ENCODE data around the gene BNC2. TPM values are rescaled to one million over a fixed set of nuclear protein-coding genes. Genes with fewer than 3 reads are reported as not detected.

BNC2 gene
- total RNA-seq, 1 experiment from 2014 or later = 0.20 TPM

- Histone ChIP-seq H3K9me3 (no peaks in the 10 kb centered on the region), H3K36me3 (ENCODE audit: control insufficient read depth, insufficient read depth, low read length) (no peaks in the 10 kb centered on the region), H3K27me3 (replicated peaks; ENCODE audit: control insufficient read depth, insufficient read depth, low read length) (no peaks in the 10 kb centered on the region), H3K4me1 (no peaks in the 10 kb centered on the region), H3K4me3 (ENCODE audit: low read depth, low read length) (no peak overlapping the region)
- TF ChIP-seq, protein P1, sequence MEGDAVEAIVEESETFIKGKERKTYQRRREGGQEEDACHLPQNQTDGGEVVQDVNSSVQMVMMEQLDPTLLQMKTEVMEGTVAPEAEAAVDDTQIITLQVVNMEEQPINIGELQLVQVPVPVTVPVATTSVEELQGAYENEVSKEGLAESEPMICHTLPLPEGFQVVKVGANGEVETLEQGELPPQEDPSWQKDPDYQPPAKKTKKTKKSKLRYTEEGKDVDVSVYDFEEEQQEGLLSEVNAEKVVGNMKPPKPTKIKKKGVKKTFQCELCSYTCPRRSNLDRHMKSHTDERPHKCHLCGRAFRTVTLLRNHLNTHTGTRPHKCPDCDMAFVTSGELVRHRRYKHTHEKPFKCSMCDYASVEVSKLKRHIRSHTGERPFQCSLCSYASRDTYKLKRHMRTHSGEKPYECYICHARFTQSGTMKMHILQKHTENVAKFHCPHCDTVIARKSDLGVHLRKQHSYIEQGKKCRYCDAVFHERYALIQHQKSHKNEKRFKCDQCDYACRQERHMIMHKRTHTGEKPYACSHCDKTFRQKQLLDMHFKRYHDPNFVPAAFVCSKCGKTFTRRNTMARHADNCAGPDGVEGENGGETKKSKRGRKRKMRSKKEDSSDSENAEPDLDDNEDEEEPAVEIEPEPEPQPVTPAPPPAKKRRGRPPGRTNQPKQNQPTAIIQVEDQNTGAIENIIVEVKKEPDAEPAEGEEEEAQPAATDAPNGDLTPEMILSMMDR (IDR thresholded peaks at IDR 0.05; ENCODE audit: insufficient read depth in 1 of 2, low read depth in 1 of 2, low read length in 1 of 2, severe bottlenecking in 1 of 2, unreplicated experiment in 1 of 2) = no peak
- no peaks in the 10 kb centered on the region for H3K4me1 Mint-ChIP-seq (ENCODE audit: low read depth, unreplicated experiment)
- H3K9me3 Mint-ChIP-seq (ENCODE audit: unreplicated experiment) = no peaks in the 10 kb centered on the region
- no peak for DNase-seq
- ChIA-PET POLR2A (no interaction called here), CTCF (no interaction called here)
- H3K27ac Mint-ChIP-seq (ENCODE audit: unreplicated experiment) = no peak overlapping the region
- no peaks in the 10 kb centered on the region for H3K36me3 Mint-ChIP-seq (ENCODE audit: insufficient read depth, unreplicated experiment)
- BruUV-seq (replicated peaks) = no TSS peak
- H3K27me3 Mint-ChIP-seq (ENCODE audit: insufficient read depth, unreplicated experiment) = peaks cover 6% of the 10 kb centered on the region
- H3K4me3 Mint-ChIP-seq (ENCODE audit: unreplicated experiment) = no peak overlapping the region
- intact Hi-C loops (cut with micrococcal nuclease; ENCODE audit: unreplicated experiment) = no loop called here
These were observed 242.1 kb downstream of the BNC2 start for GRCh38 chr9:16628413-16628812.

- Mint-ChIP-seq H3K27me3 (ENCODE audit: insufficient read depth, unreplicated experiment) (peaks cover 9% of the 10 kb centered on the region), H3K36me3 (ENCODE audit: insufficient read depth, unreplicated experiment) (no peaks in the 10 kb centered on the region), H3K9me3 (ENCODE audit: unreplicated experiment) (no peaks in the 10 kb centered on the region), H3K4me1 (ENCODE audit: low read depth, unreplicated experiment) (no peaks in the 10 kb centered on the region), H3K27ac (ENCODE audit: unreplicated experiment) (no peak overlapping the region), H3K4me3 (ENCODE audit: unreplicated experiment) (no peak overlapping the region)
- ChIA-PET CTCF (no interaction called here), POLR2A (no interaction called here)
- no peaks in the 10 kb centered on the region for H3K9me3 ChIP-seq
- intact Hi-C loops (cut with micrococcal nuclease; ENCODE audit: unreplicated experiment) = no loop called here
- no peak for DNase-seq
- no peaks in the 10 kb centered on the region for H3K36me3 ChIP-seq (ENCODE audit: control insufficient read depth, insufficient read depth, low read length)
- no peaks in the 10 kb centered on the region for H3K27me3 ChIP-seq (replicated peaks; ENCODE audit: control insufficient read depth, insufficient read depth, low read length)
- TF ChIP-seq, protein P1 (IDR thresholded peaks at IDR 0.05; ENCODE audit: insufficient read depth in 1 of 2, low read depth in 1 of 2, low read length in 1 of 2, severe bottlenecking in 1 of 2, unreplicated experiment in 1 of 2) = no peak
- H3K4me3 ChIP-seq (ENCODE audit: low read depth, low read length) = no peak overlapping the region
- no peaks in the 10 kb centered on the region for H3K4me1 ChIP-seq
- no TSS peak for BruUV-seq (replicated peaks)
These were observed 242.5 kb downstream of the BNC2 start for GRCh38 chr9:16627967-16628366.

- TF ChIP-seq, protein P1 (IDR thresholded peaks at IDR 0.05; ENCODE audit: insufficient read depth in 1 of 2, low read depth in 1 of 2, low read length in 1 of 2, severe bottlenecking in 1 of 2, unreplicated experiment in 1 of 2) = no peak
- Histone ChIP-seq H3K4me3 (ENCODE audit: low read depth, low read length) (no peak overlapping the region), H3K9me3 (no peaks in the 10 kb centered on the region), H3K4me1 (no peaks in the 10 kb centered on the region), H3K27me3 (replicated peaks; ENCODE audit: control insufficient read depth, insufficient read depth, low read length) (no peaks in the 10 kb centered on the region), H3K36me3 (ENCODE audit: control insufficient read depth, insufficient read depth, low read length) (no peaks in the 10 kb centered on the region)
- H3K27me3 Mint-ChIP-seq (ENCODE audit: insufficient read depth, unreplicated experiment) = peaks cover 11% of the 10 kb centered on the region
- H3K9me3 Mint-ChIP-seq (ENCODE audit: unreplicated experiment) = no peaks in the 10 kb centered on the region
- CTCF ChIA-PET = no interaction called here
- DNase-seq = no peak
- no peaks in the 10 kb centered on the region for H3K36me3 Mint-ChIP-seq (ENCODE audit: insufficient read depth, unreplicated experiment)
- intact Hi-C loops (cut with micrococcal nuclease; ENCODE audit: unreplicated experiment) = no loop called here
- no peaks in the 10 kb centered on the region for H3K4me1 Mint-ChIP-seq (ENCODE audit: low read depth, unreplicated experiment)
- POLR2A ChIA-PET = no interaction called here
- H3K4me3 Mint-ChIP-seq (ENCODE audit: unreplicated experiment) = no peak overlapping the region
- BruUV-seq (replicated peaks) = no TSS peak
- H3K27ac Mint-ChIP-seq (ENCODE audit: unreplicated experiment) = no peak overlapping the region
These were observed 242.9 kb downstream of the BNC2 start for GRCh38 chr9:16627521-16627920.

Measured in Caco-2 (cell line).